ENCODE data around the gene ACTG2.

DNA sequence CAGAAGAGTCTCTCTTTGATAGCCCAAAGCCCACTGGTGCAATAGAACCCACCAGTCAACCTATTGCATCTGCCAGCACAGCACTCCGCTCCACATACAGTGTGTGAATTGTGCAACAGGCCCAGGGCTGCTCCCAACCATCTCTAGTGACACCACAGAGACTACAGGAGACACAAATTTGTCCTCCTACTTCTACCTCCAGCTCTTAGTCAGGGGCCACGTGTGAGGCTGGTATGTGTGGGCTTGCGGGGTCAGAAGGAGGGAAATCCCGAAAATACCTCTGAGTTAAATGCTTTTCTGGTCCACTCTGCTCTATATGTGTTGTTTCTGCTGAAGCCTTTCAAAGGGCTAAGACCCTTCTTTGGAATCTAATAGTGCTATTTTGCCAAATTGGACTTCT, 51.9 kb downstream of the ACTG2 start:
- TF ChIP-seq, protein P1, sequence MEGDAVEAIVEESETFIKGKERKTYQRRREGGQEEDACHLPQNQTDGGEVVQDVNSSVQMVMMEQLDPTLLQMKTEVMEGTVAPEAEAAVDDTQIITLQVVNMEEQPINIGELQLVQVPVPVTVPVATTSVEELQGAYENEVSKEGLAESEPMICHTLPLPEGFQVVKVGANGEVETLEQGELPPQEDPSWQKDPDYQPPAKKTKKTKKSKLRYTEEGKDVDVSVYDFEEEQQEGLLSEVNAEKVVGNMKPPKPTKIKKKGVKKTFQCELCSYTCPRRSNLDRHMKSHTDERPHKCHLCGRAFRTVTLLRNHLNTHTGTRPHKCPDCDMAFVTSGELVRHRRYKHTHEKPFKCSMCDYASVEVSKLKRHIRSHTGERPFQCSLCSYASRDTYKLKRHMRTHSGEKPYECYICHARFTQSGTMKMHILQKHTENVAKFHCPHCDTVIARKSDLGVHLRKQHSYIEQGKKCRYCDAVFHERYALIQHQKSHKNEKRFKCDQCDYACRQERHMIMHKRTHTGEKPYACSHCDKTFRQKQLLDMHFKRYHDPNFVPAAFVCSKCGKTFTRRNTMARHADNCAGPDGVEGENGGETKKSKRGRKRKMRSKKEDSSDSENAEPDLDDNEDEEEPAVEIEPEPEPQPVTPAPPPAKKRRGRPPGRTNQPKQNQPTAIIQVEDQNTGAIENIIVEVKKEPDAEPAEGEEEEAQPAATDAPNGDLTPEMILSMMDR (conservative IDR thresholded peaks at IDR 0.05), result no peak
- TF ChIP-seq EZH2 (IDR thresholded peaks at IDR 0.05; ENCODE audit: low read depth), result no peak
